PFSK-1 (cell line): ENCODE data around the gene MAP3K10.

Source experiments
- POLR2AphosphoS5 ChIP-seq: IDR thresholded peaks from 2 replicates; pipeline ENCODE4 v1.6.1; 2012; ENCODE audit warnings: low read depth, mild to moderate bottlenecking, control low read depth, low read length, moderate library complexity
- SIN3A ChIP-seq: IDR thresholded peaks from 2 replicates; pipeline ENCODE4 v1.6.1; 2012; ENCODE audit warnings: mild to moderate bottlenecking, low read length, moderate library complexity, borderline replicate concordance; ENCODE audit not compliant: insufficient read depth
- TAF1 ChIP-seq: IDR thresholded peaks from 2 replicates; pipeline ENCODE4 v1.6.1; 2012; ENCODE audit warnings: low read length, control low read depth, borderline replicate concordance; ENCODE audit not compliant: insufficient read depth
- TF ChIP-seq, protein P1 (sequence below), 2 experiments: IDR thresholded peaks; 2 replicates each; pipeline versions ENCODE4 v1.6.1 to v1.8.0; 2011 to 2012; ENCODE audit warnings: low read depth in 2 of 2, low read length in 2 of 2, control low read depth in 1 of 2, inconsistent platforms in 1 of 2, mild to moderate bottlenecking in 1 of 2, moderate library complexity in 1 of 2; ENCODE audit not compliant: insufficient read depth in 1 of 2

DNA sequence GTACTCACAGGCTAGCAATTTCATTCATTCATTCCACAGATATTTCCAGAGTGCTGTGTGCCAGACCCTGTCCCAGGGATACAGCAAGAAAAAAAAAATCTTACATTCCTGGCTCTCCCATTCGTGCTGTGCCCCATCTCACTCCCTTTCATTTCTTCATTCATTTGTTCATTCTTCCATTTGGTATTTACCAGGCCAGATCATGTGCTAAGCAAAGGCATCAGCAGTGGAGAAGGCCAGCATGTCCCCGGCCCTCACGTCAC, 2.3 kb downstream of the MAP3K10 start:
- no peak for TF ChIP-seq TAF1
- no peak for TF ChIP-seq POLR2AphosphoS5
- TF ChIP-seq, protein P1, sequence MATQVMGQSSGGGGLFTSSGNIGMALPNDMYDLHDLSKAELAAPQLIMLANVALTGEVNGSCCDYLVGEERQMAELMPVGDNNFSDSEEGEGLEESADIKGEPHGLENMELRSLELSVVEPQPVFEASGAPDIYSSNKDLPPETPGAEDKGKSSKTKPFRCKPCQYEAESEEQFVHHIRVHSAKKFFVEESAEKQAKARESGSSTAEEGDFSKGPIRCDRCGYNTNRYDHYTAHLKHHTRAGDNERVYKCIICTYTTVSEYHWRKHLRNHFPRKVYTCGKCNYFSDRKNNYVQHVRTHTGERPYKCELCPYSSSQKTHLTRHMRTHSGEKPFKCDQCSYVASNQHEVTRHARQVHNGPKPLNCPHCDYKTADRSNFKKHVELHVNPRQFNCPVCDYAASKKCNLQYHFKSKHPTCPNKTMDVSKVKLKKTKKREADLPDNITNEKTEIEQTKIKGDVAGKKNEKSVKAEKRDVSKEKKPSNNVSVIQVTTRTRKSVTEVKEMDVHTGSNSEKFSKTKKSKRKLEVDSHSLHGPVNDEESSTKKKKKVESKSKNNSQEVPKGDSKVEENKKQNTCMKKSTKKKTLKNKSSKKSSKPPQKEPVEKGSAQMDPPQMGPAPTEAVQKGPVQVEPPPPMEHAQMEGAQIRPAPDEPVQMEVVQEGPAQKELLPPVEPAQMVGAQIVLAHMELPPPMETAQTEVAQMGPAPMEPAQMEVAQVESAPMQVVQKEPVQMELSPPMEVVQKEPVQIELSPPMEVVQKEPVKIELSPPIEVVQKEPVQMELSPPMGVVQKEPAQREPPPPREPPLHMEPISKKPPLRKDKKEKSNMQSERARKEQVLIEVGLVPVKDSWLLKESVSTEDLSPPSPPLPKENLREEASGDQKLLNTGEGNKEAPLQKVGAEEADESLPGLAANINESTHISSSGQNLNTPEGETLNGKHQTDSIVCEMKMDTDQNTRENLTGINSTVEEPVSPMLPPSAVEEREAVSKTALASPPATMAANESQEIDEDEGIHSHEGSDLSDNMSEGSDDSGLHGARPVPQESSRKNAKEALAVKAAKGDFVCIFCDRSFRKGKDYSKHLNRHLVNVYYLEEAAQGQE (IDR thresholded peaks at IDR 0.05; ENCODE audit: insufficient read depth in 1 of 2, low read depth in 2 of 2, low read length in 2 of 2), result no peak
- TF ChIP-seq SIN3A, result no peak
